Hepatocyte (in vitro differentiated cells): ENCODE data around the gene DNAJB5. TPM values are rescaled to one million over a fixed set of nuclear protein-coding genes. Genes with fewer than 3 reads are reported as not detected.
"Not testable (repeated sequence)": the region's sequence is repeated elsewhere in the genome, so short reads cannot be mapped to it uniquely, and the experiment has no call there.

ENCODE experiments used
- DNase-seq: peaks from one replicate; pipeline ENCODE4 v3.0.0-alpha.2; 2016; ENCODE audit warnings: low spot score
- H2AFZ ChIP-seq: fragments of 200-600 bp; sonication (generic); 2 replicates; pipeline ENCODE4 v1.6.0; 2016; ENCODE audit warnings: antibody characterized with exemption, mild to moderate bottlenecking
- H3K27ac ChIP-seq: fragments of 200-600 bp; sonication (generic); 2 replicates; pipeline ENCODE4 v1.5.1; 2016; ENCODE audit warnings: mild to moderate bottlenecking
- H3K27me3 ChIP-seq: fragments of 200-600 bp; sonication (generic); 2 replicates; pipeline ENCODE4 v1.6.1; 2016
- H3K36me3 ChIP-seq: fragments of 200-600 bp; sonication (generic); replicated peaks from 2 replicates; pipeline ENCODE4 v1.5.1; 2016; ENCODE audit warnings: low read depth; ENCODE audit not compliant: insufficient read depth
- H3K4me1 ChIP-seq: fragments of 200-600 bp; sonication (generic); 2 replicates; pipeline ENCODE4 v1.5.1; 2016; ENCODE audit warnings: mild to moderate bottlenecking, moderate library complexity; ENCODE audit not compliant: insufficient read depth
- H3K4me2 ChIP-seq: fragments of 200-600 bp; sonication (generic); 2 replicates; pipeline ENCODE4 v1.6.0; 2016
- H3K4me3 ChIP-seq: fragments of 200-600 bp; sonication (generic); 2 replicates; pipeline ENCODE4 v1.5.1; 2016; ENCODE audit warnings: mild to moderate bottlenecking
- H3K79me2 ChIP-seq: fragments of 200-600 bp; sonication (generic); 2 replicates; pipeline ENCODE4 v1.6.0; 2017; ENCODE audit warnings: mild to moderate bottlenecking
- H3K9me2 ChIP-seq: fragments of 200-600 bp; sonication (generic); replicated peaks from 2 replicates; pipeline ENCODE4 v1.6.0; 2017; ENCODE audit warnings: mild to moderate bottlenecking; ENCODE audit not compliant: insufficient read depth
- H3K9me3 ChIP-seq: fragments of 200-600 bp; sonication (generic); 2 replicates; pipeline ENCODE4 v1.5.1; 2016; ENCODE audit warnings: low read depth, mild to moderate bottlenecking
- H4K20me1 ChIP-seq: fragments of 200-600 bp; sonication (generic); 2 replicates; pipeline ENCODE4 v1.6.0; 2016; ENCODE audit warnings: mild to moderate bottlenecking; ENCODE audit not compliant: insufficient read depth, poor library complexity, severe bottlenecking
- EZH2 ChIP-seq: fragments of 200-600 bp; sonication (generic); IDR thresholded peaks from 2 replicates; pipeline ENCODE4 v1.6.1; 2016; ENCODE audit warnings: antibody characterized with exemption, mild to moderate bottlenecking, borderline replicate concordance
- EZH2phosphoT487 ChIP-seq: fragments of 200-600 bp; sonication (generic); IDR thresholded peaks from one replicate; pipeline ENCODE4 v1.6.1; 2018; ENCODE audit warnings: antibody characterized with exemption, mild to moderate bottlenecking, low read depth, moderate library complexity; ENCODE audit not compliant: unreplicated experiment, severe bottlenecking
- WGBS: methylation state at CpG from one replicate; pipeline ENCODE4 v1.1.6; 2016; ENCODE audit warnings: low lambda C conversion rate; ENCODE audit errors: missing lambda C conversion rate; 5-methylcytosine and 5-hydroxymethylcytosine counted together
- polyA plus RNA-seq: library from polyadenylated mRNA; unstranded; fragments of >200 nt; fragmentation: Nextera tagmentation; extraction: Ambion mirVana; gene quantifications from 2 replicates; pipeline ENCODE4 v1.2.1, GENCODE V29; 2016
- total RNA-seq: library from RNA; depleted of rRNA; stranded (reverse); fragments of >200 nt; gene quantifications from 2 replicates; pipeline ENCODE4 v1.2.3, GENCODE V29; 2014
- TF ChIP-seq, protein P1 (sequence below): fragments of 200-600 bp; sonication (generic); IDR thresholded peaks from 2 replicates; pipeline ENCODE4 v1.5.1; 2016; ENCODE audit warnings: antibody characterized with exemption, mild to moderate bottlenecking; ENCODE audit not compliant: poor library complexity

DNAJB5 gene
- total and polyA plus RNA-seq, 2 experiments from 2014 or later, result 7.0 to 7.6 TPM

DNA sequence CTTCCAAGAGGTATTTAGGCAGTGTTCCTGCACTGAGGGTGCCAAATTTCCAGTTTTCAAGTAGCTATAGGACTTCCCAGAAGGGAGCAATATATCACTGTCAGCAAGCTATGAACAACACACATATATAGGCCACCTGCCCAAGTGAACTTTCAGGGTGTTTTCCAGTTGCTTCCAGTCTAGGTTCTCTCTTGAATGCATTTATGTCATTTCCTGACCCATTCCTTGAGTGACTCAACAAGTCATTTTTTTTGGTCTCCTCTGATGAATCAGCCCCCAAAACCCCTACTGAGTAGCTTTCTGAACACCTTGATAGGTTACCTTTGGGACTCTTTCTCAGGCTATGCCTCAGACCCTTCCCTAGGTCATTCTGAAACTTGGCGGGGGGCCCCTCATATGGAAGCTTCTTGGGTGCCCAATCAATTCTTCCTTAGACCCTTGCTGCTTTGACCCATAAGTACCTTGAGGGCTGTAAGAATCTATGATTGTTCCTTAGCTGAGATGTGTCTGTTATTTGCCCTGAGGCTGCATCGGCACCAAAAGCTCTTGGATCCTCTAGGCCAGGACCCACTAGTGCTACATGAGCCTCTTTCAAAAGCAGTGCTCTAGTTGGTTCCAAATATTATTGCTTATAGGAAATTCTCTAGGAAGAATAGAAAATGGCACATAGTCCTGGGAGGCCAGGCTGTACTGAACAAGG is 12.4 kb downstream of the DNAJB5 start:
- WGBS, result 92% methylated on average over 2 of the region's 2 CpGs
- no peaks in the 10 kb centered on the region for H3K79me2 ChIP-seq
- peaks cover 10% of the 10 kb centered on the region for H3K4me1 ChIP-seq
- H3K9me3 ChIP-seq, result no peaks in the 10 kb centered on the region
- TF ChIP-seq, protein P1, sequence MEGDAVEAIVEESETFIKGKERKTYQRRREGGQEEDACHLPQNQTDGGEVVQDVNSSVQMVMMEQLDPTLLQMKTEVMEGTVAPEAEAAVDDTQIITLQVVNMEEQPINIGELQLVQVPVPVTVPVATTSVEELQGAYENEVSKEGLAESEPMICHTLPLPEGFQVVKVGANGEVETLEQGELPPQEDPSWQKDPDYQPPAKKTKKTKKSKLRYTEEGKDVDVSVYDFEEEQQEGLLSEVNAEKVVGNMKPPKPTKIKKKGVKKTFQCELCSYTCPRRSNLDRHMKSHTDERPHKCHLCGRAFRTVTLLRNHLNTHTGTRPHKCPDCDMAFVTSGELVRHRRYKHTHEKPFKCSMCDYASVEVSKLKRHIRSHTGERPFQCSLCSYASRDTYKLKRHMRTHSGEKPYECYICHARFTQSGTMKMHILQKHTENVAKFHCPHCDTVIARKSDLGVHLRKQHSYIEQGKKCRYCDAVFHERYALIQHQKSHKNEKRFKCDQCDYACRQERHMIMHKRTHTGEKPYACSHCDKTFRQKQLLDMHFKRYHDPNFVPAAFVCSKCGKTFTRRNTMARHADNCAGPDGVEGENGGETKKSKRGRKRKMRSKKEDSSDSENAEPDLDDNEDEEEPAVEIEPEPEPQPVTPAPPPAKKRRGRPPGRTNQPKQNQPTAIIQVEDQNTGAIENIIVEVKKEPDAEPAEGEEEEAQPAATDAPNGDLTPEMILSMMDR, result no peak
- TF ChIP-seq EZH2 (no peak), EZH2phosphoT487 (no peak)
- no peaks in the 10 kb centered on the region for H3K36me3 ChIP-seq
- H3K4me3 ChIP-seq, result no peak overlapping the region
- no peaks in the 10 kb centered on the region for H4K20me1 ChIP-seq
- no peak overlapping the region for H3K27ac ChIP-seq
- no peak for DNase-seq
- H3K4me2 ChIP-seq, result no peak overlapping the region
- no peak overlapping the region for H2AFZ ChIP-seq
- no peaks in the 10 kb centered on the region for H3K27me3 ChIP-seq
- H3K9me2 ChIP-seq, result no peaks in the 10 kb centered on the region

DNA sequence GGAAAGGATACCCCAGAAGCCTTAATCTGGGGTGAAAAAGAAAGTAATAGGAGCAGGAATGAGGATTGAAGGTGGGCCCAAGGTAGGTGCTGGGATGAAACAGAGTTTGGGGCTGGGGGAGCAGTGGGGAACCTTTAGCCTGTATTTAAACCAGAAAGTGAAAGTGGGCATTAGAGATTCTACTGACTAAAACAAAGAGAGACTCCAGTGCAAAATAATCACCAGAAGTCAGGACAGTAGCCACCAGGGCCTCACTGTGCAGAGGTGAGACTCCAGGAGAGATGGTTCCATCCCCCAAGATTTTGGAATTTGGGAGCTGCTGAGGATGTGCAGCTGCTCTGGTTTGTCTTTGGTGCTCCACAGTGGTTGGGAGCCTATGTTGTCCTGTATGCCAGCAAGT is 13.1 kb downstream of the DNAJB5 start:
- Histone ChIP-seq H3K79me2 (no peaks in the 10 kb centered on the region), H4K20me1 (no peaks in the 10 kb centered on the region), H3K27me3 (no peaks in the 10 kb centered on the region), H2AFZ (no peak overlapping the region), H3K4me1 (peaks cover 4% of the 10 kb centered on the region), H3K4me2 (no peak overlapping the region), H3K36me3 (no peaks in the 10 kb centered on the region), H3K9me3 (no peaks in the 10 kb centered on the region), H3K4me3 (no peak overlapping the region), H3K9me2 (no peaks in the 10 kb centered on the region), H3K27ac (no peak overlapping the region)
- no peak for DNase-seq
- no peak for TF ChIP-seq EZH2
- TF ChIP-seq, protein P1, result no peak
- no peak for TF ChIP-seq EZH2phosphoT487

DNA sequence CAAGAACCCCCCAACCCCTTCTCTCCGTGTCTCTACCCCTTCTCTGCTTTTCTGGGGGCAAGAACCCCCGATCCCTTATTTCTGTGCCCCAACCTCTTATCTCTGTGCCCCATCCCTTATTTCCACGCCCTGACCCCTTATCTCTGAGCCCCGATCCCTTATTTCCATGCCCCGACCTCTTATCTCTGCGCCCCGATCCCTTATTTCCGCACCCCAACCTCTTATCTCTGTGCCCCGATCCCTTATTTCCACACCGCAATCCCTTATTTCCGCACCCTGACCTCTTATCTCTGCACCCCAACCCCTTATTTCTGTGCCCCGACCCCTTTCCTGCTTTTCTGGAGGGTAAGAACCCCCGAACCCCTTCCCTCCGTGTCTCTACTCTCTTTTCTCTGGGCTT is 14.8 kb downstream of the DNAJB5 start:
- not testable (repeated sequence) for H3K9me3 ChIP-seq, H3K79me2 ChIP-seq, DNase-seq, H3K4me3 ChIP-seq, H2AFZ ChIP-seq, H3K9me2 ChIP-seq, H3K27ac ChIP-seq, H3K4me1 ChIP-seq, H3K27me3 ChIP-seq, H3K36me3 ChIP-seq, H4K20me1 ChIP-seq, H3K4me2 ChIP-seq
- 92% methylated on average over 13 of the region's 14 CpGs for WGBS

DNA sequence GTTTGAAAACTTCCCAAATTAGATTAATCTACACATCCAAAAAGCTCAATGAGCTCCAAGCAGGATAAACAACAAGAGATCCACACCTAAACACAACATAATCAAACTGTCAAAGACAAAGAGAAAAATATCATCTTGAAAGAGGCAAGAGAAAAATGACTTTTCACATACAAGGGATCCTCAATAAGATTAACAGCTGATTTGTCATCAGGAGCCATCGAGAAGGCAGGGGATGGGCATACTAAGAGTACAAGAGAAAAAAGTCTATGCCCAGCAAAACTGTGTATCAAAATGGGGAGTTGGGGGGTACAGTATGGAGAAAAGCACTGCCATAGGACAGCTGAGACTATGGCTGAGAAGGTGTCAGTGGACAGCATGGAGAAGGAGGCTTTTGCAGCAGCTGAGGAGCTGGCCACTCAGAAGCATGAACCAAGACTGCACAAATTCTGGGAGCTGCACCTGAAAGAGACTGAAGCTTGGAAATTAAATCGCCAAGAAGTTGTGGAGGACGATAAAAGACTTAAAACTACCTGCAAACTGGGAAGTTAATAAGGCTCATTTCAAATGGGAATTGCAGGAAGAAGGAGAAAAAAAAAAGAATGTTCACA is 20.9 kb downstream of the DNAJB5 start:
- WGBS, result 90% methylated on average over 3 of the region's 3 CpGs
- Histone ChIP-seq H3K27ac (no peak overlapping the region), H3K9me3 (no peaks in the 10 kb centered on the region), H3K27me3 (no peaks in the 10 kb centered on the region), H3K4me1 (no peaks in the 10 kb centered on the region), H3K4me2 (no peak overlapping the region), H3K9me2 (no peaks in the 10 kb centered on the region), H4K20me1 (no peaks in the 10 kb centered on the region), H3K79me2 (no peaks in the 10 kb centered on the region), H2AFZ (no peak overlapping the region), H3K36me3 (no peaks in the 10 kb centered on the region), H3K4me3 (no peak overlapping the region)
- TF ChIP-seq, protein P1, result no peak
- TF ChIP-seq EZH2 (no peak), EZH2phosphoT487 (no peak)
- no peak for DNase-seq
